Measurements from ENCODE around the gene STXBP2.

DNA sequence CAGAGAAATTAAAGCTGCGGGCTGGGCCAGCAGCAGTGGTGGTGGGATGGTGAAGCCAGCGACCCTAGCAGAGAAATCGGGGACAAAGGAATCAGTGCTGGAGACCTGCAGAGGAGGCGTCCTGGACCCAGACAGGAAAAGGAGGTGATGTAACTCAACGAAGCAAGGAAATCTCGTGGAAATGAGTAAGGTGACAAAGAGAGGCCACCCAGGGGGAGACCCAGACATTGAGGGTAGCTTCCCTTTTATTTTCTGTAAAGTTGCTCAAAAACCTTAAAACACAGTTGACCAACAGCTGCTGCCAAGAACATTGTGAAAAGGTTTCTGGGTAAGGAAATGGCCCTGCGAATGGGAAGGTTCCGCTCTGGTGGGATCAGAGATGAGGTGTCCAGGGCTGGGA lies 18.7 kb downstream of the STXBP2 start:
- TF ChIP-seq, protein P1, sequence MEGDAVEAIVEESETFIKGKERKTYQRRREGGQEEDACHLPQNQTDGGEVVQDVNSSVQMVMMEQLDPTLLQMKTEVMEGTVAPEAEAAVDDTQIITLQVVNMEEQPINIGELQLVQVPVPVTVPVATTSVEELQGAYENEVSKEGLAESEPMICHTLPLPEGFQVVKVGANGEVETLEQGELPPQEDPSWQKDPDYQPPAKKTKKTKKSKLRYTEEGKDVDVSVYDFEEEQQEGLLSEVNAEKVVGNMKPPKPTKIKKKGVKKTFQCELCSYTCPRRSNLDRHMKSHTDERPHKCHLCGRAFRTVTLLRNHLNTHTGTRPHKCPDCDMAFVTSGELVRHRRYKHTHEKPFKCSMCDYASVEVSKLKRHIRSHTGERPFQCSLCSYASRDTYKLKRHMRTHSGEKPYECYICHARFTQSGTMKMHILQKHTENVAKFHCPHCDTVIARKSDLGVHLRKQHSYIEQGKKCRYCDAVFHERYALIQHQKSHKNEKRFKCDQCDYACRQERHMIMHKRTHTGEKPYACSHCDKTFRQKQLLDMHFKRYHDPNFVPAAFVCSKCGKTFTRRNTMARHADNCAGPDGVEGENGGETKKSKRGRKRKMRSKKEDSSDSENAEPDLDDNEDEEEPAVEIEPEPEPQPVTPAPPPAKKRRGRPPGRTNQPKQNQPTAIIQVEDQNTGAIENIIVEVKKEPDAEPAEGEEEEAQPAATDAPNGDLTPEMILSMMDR (conservative IDR thresholded peaks at IDR 0.05; ENCODE audit: low read depth, low read length), result no peak
- TF ChIP-seq EZH2phosphoT487 (IDR thresholded peaks at IDR 0.05; ENCODE audit: borderline replicate concordance, low read length), result no peak
- no peak for TF ChIP-seq EZH2 (IDR thresholded peaks at IDR 0.05; ENCODE audit: low read length, unreplicated experiment)

Measured in PC-3 (cell line).